ENCODE measurements around the gene AAR2. TPM values are rescaled to one million over a fixed set of nuclear protein-coding genes. Genes with fewer than 3 reads are reported as not detected.

Gene AAR2
- total RNA-seq, 3 donors from 2014 or later (not counting 1 experiment from before 2014, with no cell fraction given): 22.6 to 26.5 (median 25.6) TPM

GRCh38 chr20:36197271-36197670 lies 39.0 kb upstream of the AAR2 start:
- Histone ChIP-seq H3K27ac (ENCODE audit: low read length) (no peak overlapping the region), H3K9me3 (ENCODE audit: control insufficient read depth, insufficient read depth, low read length) (no peaks in the 10 kb centered on the region), H3K27me3 (ENCODE audit: control insufficient read depth, insufficient read depth, low read length) (no peaks in the 10 kb centered on the region), H3K4me1 (ENCODE audit: control insufficient read depth, insufficient read depth, low read length) (no peaks in the 10 kb centered on the region), H3K36me3 (ENCODE audit: control insufficient read depth, insufficient read depth, low read length) (no peaks in the 10 kb centered on the region), H3K4me3 (ENCODE audit: low read length) (no peak overlapping the region)
- TF ChIP-seq CTCF (IDR thresholded peaks at IDR 0.05): no peak
- WGBS (ENCODE audit: insufficient coverage): 84% methylated on average over 2 of the region's 2 CpGs
- Mint-ChIP-seq H3K4me1 (peaks cover 0 to 6% of the 10 kb centered on the region in 2 donors), H3K27me3 (ENCODE audit: low read depth in 2 of 2) (peaks cover 13 to 25% of the 10 kb centered on the region in 2 donors), H3K36me3 (no peaks in the 10 kb centered on the region), H3K9me3 (no peaks in the 10 kb centered on the region), H3K4me3 (no peak overlapping the region), H3K27ac (no peak overlapping the region)
- DNase-seq (no peak), ATAC-seq (no peak)
- intact Hi-C loops (cut with micrococcal nuclease): no loop called here

- Histone ChIP-seq H3K9me3 (ENCODE audit: control insufficient read depth, insufficient read depth, low read length) (no peaks in the 10 kb centered on the region), H3K4me1 (ENCODE audit: control insufficient read depth, insufficient read depth, low read length) (peaks cover 6% of the 10 kb centered on the region), H3K27me3 (ENCODE audit: control insufficient read depth, insufficient read depth, low read length) (no peaks in the 10 kb centered on the region), H3K27ac (ENCODE audit: low read length) (no peak overlapping the region), H3K36me3 (ENCODE audit: control insufficient read depth, insufficient read depth, low read length) (no peaks in the 10 kb centered on the region), H3K4me3 (ENCODE audit: low read length) (no peak overlapping the region)
- peak; percentile 65 to 83 for DNase-seq
- no peak overlapping the region for H3K4me3 Mint-ChIP-seq
- no peaks in the 10 kb centered on the region for H3K9me3 Mint-ChIP-seq
- peaks cover 14 to 25% of the 10 kb centered on the region in 2 donors for H3K27me3 Mint-ChIP-seq (ENCODE audit: low read depth in 2 of 2)
- ATAC-seq: peak; percentile 71 to 80 (median 76)
- H3K27ac Mint-ChIP-seq: no peak overlapping the region
- H3K36me3 Mint-ChIP-seq: no peaks in the 10 kb centered on the region
- TF ChIP-seq CTCF (IDR thresholded peaks at IDR 0.05): peak; percentile 92
- intact Hi-C loops (cut with micrococcal nuclease): loop anchor here (1.0 kb wide), 1 partner anchor 207 kb away; no protein-coding TSS in a partner anchor
- H3K4me1 Mint-ChIP-seq: peaks cover 5 to 11% of the 10 kb centered on the region in 2 donors
- 53% methylated on average over 5 of the region's 6 CpGs for WGBS (ENCODE audit: insufficient coverage)
Measured at GRCh38 chr20:36199345-36200257, 36.7 kb upstream of the AAR2 start.

- no peak overlapping the region for H3K27ac Mint-ChIP-seq
- intact Hi-C loops (cut with micrococcal nuclease): no loop called here
- TF ChIP-seq CTCF (IDR thresholded peaks at IDR 0.05): no peak
Measured at GRCh38 chr20:36200451-36200850, 35.8 kb upstream of the AAR2 start.

More at GRCh38 chr20:36200451-36200850, 35.8 kb upstream of the AAR2 start:
- Histone ChIP-seq H3K9me3 (ENCODE audit: control insufficient read depth, insufficient read depth, low read length) (no peaks in the 10 kb centered on the region), H3K27ac (ENCODE audit: low read length) (no peak overlapping the region), H3K36me3 (ENCODE audit: control insufficient read depth, insufficient read depth, low read length) (no peaks in the 10 kb centered on the region), H3K4me3 (ENCODE audit: low read length) (no peak overlapping the region), H3K27me3 (ENCODE audit: control insufficient read depth, insufficient read depth, low read length) (no peaks in the 10 kb centered on the region), H3K4me1 (ENCODE audit: control insufficient read depth, insufficient read depth, low read length) (peaks cover 6% of the 10 kb centered on the region)
- peaks cover 5 to 11% of the 10 kb centered on the region in 2 donors for H3K4me1 Mint-ChIP-seq
- peaks cover 12 to 18% of the 10 kb centered on the region in 2 donors for H3K27me3 Mint-ChIP-seq (ENCODE audit: low read depth in 2 of 2)
- ATAC-seq: no peak
- DNase-seq: no peak
- H3K4me3 Mint-ChIP-seq: no peak overlapping the region
- 20% methylated on average over 1 of the region's 1 CpG for WGBS (ENCODE audit: insufficient coverage)
- no peaks in the 10 kb centered on the region for H3K36me3 Mint-ChIP-seq
- H3K9me3 Mint-ChIP-seq: no peaks in the 10 kb centered on the region

Data from natural killer cell (primary cell).